HG03108 (cell line): ENCODE data around the gene PADI6.
"Not testable (repeated sequence)": the region's sequence is repeated elsewhere in the genome, so short reads cannot be mapped to it uniquely, and the experiment has no call there.

Experiments
- ATAC-seq: cut with Tn5 transposase; IDR thresholded peaks from one replicate; pipeline ENCODE4 v1.9.1; 2021; ENCODE audit warnings: moderate library complexity; ENCODE audit not compliant: unreplicated experiment

Gene PADI6

DNA sequence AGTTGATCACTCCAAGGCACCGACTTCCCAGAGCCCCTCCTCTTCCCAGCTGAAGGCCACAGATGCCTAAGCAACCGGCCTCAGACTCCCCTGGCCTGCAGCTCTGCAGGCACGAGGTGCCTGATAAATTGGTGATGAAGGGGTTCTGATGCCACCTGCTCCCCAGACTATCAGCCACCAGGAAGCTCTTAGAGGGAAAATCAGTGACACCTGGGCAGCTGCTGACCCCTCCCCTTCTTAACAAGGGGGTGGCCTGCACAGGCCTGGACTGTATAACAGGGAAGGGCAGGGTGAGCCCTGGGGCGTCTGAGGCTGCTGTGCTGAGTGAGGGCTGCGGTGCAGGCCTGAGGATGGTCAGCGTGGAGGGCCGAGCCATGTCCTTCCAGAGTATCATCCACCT, at the start of gene PADI6:
PADI6 (plus strand) TSS at position 301 of the 400 bp plus-strand sequence; CDS start at position 351, 50 bp downstream.
- no peak for ATAC-seq

DNA sequence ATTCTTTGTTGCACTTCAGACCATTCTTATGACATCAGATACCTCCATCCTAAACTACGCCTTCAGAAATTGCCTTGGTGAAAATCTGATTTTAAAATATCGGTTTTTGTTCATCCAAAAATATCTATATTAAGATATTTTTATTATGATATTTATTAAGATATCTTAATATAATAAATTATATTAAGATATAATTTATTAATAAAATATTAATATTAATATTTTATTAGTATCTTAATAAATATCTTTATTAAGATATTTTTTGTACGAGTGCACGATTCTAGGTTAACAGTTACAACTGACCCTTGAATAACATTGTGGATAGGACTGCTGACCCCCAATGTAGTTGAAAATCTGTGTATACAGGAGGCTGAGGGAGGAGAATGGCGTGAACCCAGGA, 43.1 kb upstream of the PADI6 start:
- ATAC-seq = no peak

DNA sequence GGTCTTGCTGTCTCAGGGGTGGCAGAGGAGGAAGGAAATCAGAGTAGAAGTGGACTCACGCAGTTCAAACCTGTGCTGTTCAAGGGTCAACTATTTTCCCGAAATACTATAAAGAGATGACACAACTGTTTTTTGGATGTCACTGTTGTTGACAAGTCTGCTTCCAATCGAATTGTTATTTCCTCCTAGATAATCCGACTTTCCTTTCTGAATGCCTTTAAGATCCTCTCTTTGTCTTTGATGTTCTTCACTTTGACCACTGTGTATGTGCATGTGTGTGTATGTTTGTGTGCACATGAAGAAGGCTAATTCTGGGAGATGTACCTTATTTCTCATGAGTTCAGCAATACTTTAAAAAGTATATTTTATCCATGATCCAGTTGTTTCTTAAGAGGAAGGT, 42.4 kb upstream of the PADI6 start:
- no peak for ATAC-seq

DNA sequence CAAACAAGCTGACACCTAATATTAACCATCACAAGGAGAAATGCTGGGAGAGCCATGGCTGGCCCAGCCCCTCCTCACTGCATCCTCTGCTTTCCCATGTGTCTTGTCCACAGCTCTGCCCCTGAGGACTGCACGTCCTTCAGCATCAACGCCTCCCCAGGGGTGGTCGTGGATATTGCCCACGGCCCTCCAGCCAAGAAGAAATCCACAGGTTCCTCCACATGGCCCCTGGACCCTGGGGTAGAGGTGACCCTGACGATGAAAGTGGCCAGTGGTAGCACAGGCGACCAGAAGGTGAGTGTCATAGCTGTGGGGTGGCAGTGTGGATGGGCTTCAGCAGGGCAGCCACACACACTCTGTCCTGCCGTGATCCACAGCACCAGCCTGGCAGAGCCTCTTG, 41.1 kb upstream of the PADI6 start:
- ATAC-seq = no peak

DNA sequence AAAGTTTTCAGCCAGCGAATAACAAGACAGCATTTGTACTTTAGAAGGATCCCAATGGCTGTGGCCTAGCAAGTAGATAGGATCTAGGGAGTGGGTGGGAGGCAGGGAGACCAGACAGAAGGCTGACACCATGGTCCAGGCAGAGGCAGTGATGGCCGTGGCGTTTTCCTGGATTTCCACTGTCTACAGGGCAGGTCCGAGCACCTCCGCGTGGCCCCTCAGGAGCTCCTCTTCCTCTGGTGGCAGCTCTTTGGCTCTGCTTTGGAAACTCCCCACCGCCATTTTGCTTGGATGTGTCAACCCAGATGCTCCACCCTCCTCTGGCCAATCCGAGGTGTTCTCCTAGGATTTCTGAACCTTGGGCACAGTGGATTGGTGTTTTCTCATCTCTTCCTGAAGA, 38.9 kb upstream of the PADI6 start:
- ATAC-seq = no peak

DNA sequence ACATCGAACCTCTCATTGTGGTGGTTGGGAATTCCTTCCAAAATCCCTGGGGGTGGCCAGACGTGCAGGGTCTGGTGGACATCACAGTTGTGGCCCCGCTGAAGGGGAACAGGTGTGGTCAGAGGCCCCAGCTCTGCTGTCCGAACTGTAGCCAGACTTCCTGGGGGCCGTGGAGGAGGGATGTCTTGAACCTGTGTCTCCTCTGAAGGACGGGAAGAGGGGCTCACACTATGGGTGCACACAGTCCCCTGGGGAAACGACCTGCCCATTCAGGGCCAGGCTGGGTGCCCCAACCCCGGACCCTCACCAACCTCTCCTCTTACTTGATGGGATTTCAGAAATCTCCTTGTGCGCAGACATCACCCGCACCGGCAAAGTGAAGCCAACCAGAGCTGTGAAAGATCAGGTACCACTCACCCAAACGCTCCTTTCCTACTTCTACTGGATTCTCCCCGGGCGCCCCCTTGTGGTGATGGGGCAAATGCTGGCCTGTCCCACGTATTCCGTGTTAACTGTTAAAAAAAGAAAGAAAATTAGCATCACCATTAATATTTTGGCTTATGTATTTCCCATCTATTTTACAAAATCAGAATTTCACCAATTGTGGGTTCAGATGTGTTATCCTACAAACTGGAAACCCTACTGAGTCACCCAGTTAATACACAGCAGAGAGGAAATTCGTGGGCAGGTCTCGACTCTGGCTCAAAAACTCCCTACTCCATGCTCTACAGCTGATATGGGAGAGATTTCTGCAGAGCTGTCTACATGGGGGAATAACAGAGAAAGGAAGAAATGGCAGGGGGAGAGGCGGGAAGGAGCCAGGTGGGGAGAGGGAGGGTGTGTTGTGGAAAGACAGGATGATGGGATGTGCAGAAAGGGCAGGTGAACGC, 35.9 kb upstream of the PADI6 start:
- no peak for ATAC-seq

DNA sequence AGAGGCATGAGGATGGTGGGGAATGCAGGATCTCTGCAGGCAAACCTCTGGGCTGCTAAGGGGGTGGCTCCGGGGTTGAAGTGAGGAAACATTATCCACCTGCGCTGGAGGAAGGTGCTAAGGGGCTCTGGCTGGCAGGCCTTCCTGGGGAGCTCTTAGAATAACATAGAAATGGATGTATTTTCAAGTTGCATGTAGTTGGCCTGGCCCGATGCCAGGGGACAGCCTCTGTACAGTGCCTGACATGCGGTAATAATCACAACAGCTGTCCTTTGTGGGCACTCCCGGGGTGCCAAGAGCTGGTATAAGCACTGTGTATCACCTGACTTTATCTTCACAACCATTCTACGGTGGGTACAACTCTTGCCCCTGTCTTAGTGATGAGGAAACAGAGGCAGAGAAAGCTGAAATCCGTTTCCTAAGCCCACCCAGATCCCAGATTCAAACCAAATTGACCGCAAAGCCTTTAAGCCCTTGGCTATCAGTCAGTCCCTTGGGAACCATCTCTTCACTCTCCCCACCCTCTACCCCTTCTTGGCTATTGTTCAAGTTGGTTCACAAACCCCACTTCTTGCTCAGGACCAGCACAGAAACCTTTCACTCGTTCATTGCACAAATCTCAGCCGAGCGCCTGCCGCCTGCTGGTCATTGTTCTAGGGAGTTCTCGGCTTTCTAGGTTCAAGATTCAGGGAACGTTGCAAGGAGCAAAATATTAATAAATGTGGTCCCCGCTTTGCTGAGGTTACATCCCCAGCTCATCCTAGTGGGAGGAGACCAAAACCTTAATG, 33.1 kb upstream of the PADI6 start:
- no peak for ATAC-seq

DNA sequence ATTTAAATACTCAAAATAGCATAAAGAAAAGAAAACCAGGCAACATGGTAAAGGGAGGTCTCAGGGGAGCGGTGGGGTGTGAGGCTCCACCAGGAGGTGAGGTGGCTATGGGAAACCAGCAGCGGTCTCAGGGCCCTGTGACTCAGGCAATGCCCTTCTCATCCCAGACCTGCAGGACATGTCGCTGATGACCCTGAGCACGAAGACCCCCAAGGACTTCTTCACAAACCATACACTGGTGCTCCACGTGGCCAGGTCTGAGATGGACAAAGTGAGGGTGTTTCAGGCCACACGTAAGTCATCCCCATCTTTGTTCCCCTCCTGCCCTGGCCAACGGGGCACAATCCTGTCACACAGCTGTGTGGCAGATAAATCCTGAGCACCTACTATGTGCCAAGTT, 32.5 kb upstream of the PADI6 start:
- no peak for ATAC-seq

DNA sequence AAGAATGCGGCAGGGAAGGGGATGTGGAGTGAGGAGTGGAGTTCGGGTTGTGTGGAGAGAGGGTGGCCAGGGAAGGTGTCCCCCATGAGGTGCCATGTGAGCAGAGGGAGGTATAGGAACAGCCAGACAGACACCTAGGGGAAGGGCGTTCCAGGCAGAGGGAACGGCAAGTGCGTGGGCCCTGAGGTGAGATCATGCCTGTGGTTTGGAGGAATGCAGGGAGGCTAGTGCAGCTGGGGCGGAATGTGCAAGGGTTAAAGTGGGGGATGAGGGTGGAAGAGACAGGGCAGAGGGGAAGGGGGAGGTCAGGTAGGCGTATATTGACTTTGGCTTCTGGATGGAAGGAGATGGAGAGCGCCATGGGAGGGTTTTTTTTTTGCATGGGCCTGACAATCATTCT, 31.6 kb upstream of the PADI6 start:
- no peak for ATAC-seq

DNA sequence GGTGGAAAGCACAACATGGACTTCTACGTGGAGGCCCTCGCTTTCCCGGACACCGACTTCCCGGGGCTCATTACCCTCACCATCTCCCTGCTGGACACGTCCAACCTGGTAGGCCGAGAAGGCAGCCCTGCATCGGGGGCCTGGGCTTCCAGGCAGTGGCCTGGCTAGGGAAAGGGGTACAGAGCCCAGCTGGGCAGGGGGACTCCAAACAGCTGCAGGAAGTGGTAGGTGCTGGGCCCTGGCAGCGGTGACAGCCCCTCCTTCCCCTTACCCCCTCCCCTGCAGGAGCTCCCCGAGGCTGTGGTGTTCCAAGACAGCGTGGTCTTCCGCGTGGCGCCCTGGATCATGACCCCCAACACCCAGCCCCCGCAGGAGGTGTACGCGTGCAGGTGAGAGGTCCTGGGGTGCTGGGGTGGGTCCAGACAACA, 30.0 kb upstream of the PADI6 start:
- ATAC-seq = no peak

DNA sequence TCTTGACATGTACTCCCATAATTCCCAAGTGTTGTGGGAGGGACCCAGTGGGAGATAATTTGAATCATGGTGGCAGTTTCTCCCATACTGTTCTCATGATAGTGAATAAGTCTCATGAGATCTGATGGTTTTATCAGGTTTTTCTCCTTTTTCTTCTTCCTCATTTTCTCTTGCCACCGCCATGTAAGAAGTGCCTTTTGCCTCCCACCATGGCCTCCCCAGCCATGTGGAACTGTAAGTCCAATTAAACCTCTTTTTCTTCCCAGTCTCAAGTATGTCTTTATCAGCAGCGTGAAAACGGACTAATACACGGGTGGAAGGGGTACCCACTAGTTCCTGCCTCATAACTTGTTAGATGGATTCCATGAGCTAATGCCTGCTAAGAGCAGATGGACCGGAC, 26.5 kb upstream of the PADI6 start:
- ATAC-seq = not testable (repeated sequence)

DNA sequence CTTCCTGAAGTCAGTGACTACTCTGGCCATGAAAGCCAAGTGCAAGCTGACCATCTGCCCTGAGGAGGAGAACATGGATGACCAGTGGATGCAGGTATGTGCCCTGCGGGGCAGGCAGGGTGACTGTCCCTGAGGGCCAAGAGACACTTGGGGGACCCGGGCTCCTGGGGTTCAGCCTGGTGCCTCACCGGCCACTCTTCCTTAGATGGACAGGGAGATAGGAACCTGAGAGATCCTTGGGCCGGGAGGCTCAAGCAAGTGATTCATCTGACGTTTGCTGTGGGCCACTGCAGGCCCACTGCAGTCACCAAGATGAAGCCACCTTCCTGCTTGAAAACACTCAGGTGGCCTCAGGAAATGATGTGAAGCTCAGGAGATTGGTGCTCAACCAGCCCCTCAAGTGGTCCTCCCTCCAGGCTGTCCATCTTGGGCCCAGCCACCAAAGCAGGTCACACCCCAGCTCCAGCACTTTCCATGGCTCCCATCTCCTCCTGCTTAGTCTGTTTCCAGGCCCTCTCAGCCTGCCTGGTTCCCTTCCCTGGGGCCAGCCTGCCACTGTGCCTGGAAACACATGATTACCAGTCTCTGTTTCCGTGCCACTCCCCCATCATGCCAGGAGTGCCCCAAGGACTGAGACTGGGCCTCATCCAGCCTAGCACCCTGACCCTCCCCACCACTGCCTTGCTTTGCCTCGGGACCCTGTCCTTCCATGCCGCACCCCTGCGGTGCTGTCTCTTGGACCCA, 25.8 kb upstream of the PADI6 start:
- no peak for ATAC-seq

DNA sequence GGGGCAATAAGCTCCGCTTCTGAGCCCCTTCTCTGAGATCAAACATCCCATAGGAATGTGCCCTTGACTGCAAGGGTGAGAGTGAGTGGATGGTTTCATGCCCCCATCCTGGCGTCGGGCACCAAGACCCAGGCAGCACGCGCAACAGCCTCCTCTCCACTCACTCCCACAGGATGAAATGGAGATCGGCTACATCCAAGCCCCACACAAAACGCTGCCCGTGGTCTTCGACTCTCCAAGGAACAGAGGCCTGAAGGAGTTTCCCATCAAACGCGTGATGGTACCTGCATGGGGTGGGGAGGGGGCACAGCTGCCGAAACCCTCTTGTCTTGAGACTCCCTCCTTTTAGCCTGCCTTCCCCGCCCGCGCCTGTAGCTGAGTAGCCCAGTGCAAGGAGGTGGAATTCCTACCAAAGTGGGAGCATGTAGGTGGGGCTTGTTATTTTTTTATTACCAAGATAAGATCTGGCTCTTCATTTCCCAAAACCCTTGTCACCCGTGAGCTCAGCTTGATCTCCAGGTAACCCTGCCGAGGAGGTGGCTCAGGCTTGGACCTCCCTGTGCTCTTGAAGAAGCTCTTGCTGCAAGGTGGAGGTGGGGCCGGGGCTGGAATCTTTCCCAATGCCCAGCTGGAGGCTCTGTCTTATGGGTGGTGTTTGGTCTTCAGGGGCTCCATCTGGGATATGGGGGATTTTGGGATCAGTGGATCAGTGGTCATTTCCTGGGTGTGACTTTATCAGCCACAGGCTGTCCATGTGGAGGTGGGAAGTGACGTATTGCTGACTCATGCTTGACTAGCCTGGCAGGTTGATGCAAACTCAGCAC, 24.0 kb upstream of the PADI6 start:
- ATAC-seq = no peak

DNA sequence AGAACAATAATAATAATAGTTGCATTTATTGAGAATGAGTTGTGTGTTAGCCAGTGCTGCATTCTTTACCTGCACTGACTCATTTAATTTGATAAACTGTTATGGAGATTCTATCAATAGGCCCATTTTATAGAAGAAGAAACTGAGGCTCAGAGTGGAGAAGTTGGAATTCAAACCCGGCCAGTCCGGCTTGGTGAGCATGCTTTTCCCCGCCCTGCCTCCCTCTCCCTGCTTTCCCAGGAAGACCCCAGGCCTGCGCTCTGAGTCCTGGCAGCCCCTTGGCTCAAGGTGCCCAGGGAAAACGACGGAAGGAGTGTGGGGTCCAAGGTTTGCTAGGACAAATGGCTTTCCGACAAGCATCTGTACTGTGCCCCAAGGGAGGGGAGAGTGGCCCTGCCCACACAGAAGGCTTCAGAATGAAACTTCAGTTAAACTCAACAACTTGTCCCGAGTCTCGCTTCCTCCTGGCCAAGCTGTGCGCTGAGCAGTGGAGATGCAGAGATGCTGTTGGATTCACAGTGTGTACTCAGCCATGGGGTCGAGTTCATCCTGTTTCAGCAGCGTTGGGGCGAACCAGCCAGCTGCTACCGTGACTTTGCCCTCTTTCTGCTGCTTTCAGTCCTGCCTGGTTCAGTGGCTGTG, 23.3 kb upstream of the PADI6 start:
- peak; percentile 50 for ATAC-seq

DNA sequence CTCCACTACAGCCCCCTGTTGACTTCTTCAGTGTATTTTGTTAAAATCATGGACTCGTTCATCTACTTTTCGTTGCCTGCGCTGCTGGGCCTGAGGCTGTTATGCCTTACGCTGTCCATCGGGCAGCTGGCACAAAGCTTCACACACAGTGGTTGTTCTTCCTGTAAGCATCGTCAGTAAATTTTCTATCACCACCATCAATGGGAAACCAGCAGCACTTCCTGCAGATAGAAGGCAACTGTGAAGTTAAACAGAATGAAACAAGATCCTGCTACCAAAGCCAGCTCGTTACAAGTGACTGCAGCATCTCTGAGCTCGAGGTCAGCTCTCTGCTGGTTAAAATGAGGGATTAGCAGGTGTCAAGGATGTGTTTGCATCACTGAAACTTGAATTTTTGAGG, 21.9 kb upstream of the PADI6 start:
- ATAC-seq = no peak

DNA sequence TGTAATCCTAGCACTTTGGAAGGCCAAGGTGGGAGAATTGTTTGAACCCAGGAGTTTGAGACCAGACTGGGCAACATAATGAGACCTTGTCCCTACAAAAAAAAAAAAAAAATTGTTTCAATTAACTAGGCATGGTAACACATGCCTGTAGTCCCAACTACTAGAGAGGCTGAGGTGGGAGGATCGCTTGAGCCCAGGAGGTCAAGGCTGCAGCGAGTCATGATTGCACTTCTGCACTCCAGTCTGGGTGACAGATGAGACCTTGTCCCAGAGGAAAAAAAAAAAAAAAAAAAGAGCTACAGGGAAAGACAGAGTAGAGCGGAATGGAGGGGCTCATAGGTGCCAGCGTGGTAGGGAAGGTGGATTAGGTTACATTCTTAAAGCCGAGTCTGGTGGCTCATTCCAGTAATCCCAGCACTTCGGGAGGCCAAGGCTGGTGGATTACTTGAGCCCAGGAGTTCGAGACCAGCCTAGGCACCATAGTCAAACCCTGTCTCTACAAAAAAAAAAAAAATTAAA, 21.0 kb upstream of the PADI6 start:
- no peak for ATAC-seq

DNA sequence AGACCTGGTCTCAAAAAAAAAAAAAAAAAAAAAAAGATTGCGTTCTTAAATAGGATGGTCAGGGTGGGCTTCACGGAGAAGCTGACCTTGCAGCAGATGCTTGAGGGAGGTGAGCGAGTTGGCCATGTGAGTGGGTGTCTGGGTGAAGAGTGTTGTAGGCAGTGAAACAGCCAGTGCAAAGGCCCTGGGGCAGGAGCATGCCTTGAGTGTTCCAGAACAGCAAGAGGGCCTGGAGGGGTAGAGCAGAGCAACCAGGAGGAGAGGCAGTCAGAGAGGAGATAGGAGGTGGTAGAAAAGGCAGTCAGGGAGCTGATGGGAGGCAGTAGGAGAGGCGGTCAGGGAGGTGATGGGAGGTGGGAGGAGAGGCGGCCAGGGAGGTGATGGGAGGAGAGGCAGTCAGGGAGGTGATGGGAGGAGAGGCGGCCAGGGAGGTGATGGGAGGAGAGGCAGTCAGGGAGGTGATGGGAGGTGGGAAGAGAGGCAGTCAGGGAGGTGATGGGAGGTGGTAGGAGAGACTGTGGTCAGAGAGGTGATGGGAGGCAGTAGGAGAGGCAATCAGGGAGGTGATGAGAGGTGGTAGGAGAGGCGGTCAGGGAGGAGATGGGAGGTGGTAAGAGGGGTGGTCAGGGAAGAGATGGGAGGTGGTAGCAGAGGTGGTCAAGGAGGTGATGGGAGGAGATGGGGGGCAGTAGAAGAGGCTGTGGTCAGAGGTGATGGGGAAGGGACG, 20.2 kb upstream of the PADI6 start:
- no peak for ATAC-seq

DNA sequence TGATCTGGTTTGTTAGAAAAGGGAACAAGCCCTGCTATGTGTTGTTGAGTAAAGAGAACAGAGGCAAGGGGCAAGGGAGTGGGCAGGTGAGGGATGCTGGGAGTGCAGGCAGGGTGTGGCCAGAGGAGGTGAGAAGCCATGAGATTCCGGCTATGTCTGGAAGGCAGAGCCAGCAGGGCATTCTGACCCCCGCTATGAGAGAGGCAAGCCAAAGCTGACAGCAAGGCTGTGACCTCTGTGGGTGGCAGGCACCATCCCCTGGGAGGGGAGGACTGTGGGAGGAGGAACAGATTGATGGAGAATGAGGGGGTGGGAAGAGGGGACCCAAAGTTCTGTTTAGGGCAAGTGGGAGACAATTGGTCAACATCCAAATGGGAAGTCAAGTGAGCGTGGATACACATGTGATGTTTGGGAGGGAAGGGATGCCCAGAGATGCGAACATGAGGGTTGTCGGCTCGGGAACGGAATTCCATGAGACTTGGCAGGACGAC, 19.5 kb upstream of the PADI6 start:
- no peak for ATAC-seq

DNA sequence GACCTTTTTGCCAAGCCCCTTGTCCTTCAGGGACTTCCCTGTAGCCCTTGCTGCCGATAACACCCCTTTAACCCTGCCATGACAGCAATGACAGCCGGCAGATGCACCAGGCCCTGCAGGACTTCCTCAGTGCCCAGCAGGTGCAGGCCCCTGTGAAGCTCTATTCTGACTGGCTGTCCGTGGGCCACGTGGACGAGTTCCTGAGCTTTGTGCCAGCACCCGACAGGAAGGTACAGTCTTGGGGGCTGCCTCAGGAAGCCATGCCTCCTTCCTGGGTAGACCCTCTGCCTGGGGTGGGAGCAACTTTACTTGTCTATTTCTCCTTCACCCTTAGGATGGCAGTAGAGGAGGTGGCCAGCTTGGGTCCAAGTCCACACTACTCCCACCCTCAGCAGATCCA, 16.1 kb upstream of the PADI6 start:
- ATAC-seq = no peak
